OCI-LY7 (cell line): ENCODE data around the gene GBF1. TPM values are rescaled to one million over a fixed set of nuclear protein-coding genes. Genes with fewer than 3 reads are reported as not detected.
A peak's percentile ranks its signal among the peaks of the same experiment; 100 is the strongest.

Experiments used
- BruUV-seq: library from RNA; stranded (reverse); fragments of 400-500 nt; replicated peaks from 2 replicates; lab custom pipeline; 2021; lab: Mats Ljungman, UMichigan
- CTCF ChIA-PET: fragments of 300-600 bp; sonication (Branson Sonifier 250); formaldehyde crosslinking; loops from one replicate; lab custom pipeline; 2022; ENCODE audit warnings: antibody characterized with exemption; ENCODE audit not compliant: unreplicated experiment; lab: Charles Lee
- POLR2A ChIA-PET: fragments of 300-600 bp; sonication (Branson Sonifier 250); formaldehyde crosslinking; loops from one replicate; lab custom pipeline; 2022; ENCODE audit warnings: antibody characterized with exemption; lab: Charles Lee
- DNase-seq: peaks from one replicate; pipeline ENCODE4 v3.0.0-alpha.2; 2015; ENCODE audit warnings: low spot score
- H2AFZ ChIP-seq: fragments of 200-600 bp; sonication (generic), shearing (Covaris generic); 2 replicates; pipeline ENCODE4 v1.6.1; 2014; ENCODE audit warnings: mild to moderate bottlenecking, antibody characterized with exemption, low read length, moderate library complexity
- H3K27ac ChIP-seq: fragments of 200-600 bp; sonication (generic); 2 replicates; pipeline ENCODE4 v1.5.1; 2014; ENCODE audit warnings: mixed run types, low read depth, mild to moderate bottlenecking, moderate library complexity, low read length, inconsistent platforms; ENCODE audit not compliant: poor library complexity, severe bottlenecking
- H3K36me3 ChIP-seq: fragments of 200-600 bp; sonication (generic); 2 replicates; pipeline ENCODE4 v1.6.1; 2014; ENCODE audit warnings: mild to moderate bottlenecking, antibody characterized with exemption, low read length, moderate library complexity, mixed read lengths; ENCODE audit not compliant: insufficient read depth
- H3K4me1 ChIP-seq: fragments of 200-600 bp; sonication (generic); 2 replicates; pipeline ENCODE4 v1.5.1; 2014; ENCODE audit warnings: mild to moderate bottlenecking, low read length; ENCODE audit not compliant: insufficient read depth, poor library complexity, severe bottlenecking
- H3K4me2 ChIP-seq: fragments of 200-600 bp; sonication (generic); 2 replicates; pipeline ENCODE4 v1.6.1; 2014; ENCODE audit warnings: mild to moderate bottlenecking, low read length
- H3K4me3 ChIP-seq: fragments of 200-600 bp; sonication (generic); 2 replicates; pipeline ENCODE4 v1.5.1; 2014; ENCODE audit warnings: mild to moderate bottlenecking, low read depth, low read length; ENCODE audit not compliant: poor library complexity, severe bottlenecking
- H3K79me2 ChIP-seq: fragments of 200-600 bp; sonication (generic); 2 replicates; pipeline ENCODE4 v1.6.1; 2016; ENCODE audit warnings: low read depth, mild to moderate bottlenecking, low read length, moderate library complexity, mixed read lengths; ENCODE audit not compliant: insufficient read depth
- H3K9me2 ChIP-seq: fragments of 200-600 bp; sonication (generic); 2 replicates; pipeline ENCODE4 v1.6.1; 2016; ENCODE audit warnings: mild to moderate bottlenecking, low read length, mixed read lengths; ENCODE audit not compliant: insufficient read depth
- H3K9me3 ChIP-seq: fragments of 200-600 bp; sonication (generic); 2 replicates; pipeline ENCODE4 v1.6.1; 2014; ENCODE audit warnings: mild to moderate bottlenecking, mixed run types, low read length, mixed read lengths
- H4K20me1 ChIP-seq: fragments of 200-600 bp; sonication (generic); 2 replicates; pipeline ENCODE4 v1.6.1; 2014; ENCODE audit warnings: mild to moderate bottlenecking, antibody characterized with exemption, low read length, moderate library complexity, mixed read lengths; ENCODE audit not compliant: insufficient read depth
- EZH2phosphoT487 ChIP-seq: fragments of 200-600 bp; sonication (generic); IDR thresholded peaks from 2 replicates; pipeline ENCODE4 v1.6.1; 2018; ENCODE audit warnings: low read depth, borderline replicate concordance, mild to moderate bottlenecking, mixed run types, antibody characterized with exemption, low read length, moderate library complexity, mixed read lengths
- intact Hi-C: fragments of 100-400 bp; cut with micrococcal nuclease; formaldehyde crosslinking; loops from one replicate; pipeline ENCODE4 v1.10.0; 2022; ENCODE audit not compliant: unreplicated experiment
- total RNA-seq, 2 experiments: library from RNA; depleted of rRNA in 1 of 2; stranded (reverse); fragments of >200 nt in 1 of 2; shearing (Covaris generic) in 1 of 2; gene quantifications; 2 replicates each; pipeline ENCODE4 v1.2.3, GENCODE V29; 2014 to 2022
- TF ChIP-seq, protein P1 (sequence below): fragments of 200-600 bp; sonication (generic); conservative IDR thresholded peaks from 2 replicates; pipeline ENCODE4 v1.5.1; 2014; ENCODE audit warnings: mild to moderate bottlenecking, antibody characterized with exemption, low read length, moderate library complexity, mixed read lengths

GBF1 gene
- total RNA-seq, 2 experiments from 2014 or later = 17.8 to 33.4 TPM

GRCh38 chr10:102400076-102400475 lies 154.7 kb downstream of the GBF1 start:
- BruUV-seq = no TSS peak
- POLR2A ChIA-PET = interaction anchor here (1.0 to 1.6 kb wide), 2 partner anchors 21 to 104 kb away, joined by 3 to 5 read pairs; partner anchors contain the start of genes FBXL15 and SUFU
- TF ChIP-seq, protein P1, sequence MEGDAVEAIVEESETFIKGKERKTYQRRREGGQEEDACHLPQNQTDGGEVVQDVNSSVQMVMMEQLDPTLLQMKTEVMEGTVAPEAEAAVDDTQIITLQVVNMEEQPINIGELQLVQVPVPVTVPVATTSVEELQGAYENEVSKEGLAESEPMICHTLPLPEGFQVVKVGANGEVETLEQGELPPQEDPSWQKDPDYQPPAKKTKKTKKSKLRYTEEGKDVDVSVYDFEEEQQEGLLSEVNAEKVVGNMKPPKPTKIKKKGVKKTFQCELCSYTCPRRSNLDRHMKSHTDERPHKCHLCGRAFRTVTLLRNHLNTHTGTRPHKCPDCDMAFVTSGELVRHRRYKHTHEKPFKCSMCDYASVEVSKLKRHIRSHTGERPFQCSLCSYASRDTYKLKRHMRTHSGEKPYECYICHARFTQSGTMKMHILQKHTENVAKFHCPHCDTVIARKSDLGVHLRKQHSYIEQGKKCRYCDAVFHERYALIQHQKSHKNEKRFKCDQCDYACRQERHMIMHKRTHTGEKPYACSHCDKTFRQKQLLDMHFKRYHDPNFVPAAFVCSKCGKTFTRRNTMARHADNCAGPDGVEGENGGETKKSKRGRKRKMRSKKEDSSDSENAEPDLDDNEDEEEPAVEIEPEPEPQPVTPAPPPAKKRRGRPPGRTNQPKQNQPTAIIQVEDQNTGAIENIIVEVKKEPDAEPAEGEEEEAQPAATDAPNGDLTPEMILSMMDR = no peak
- TF ChIP-seq EZH2phosphoT487 = no peak
- CTCF ChIA-PET = interaction anchor here (0.8 to 1.3 kb wide), 3 partner anchors 20 to 230 kb away, joined by 3 to 4 read pairs (median 4); partner anchors contain the start of gene FBXL15
- no peak overlapping the region for H2AFZ ChIP-seq
- intact Hi-C loops = no loop called here
- H4K20me1 ChIP-seq = no peaks in the 10 kb centered on the region
- H3K36me3 ChIP-seq = peaks cover 43% of the 10 kb centered on the region
- DNase-seq = no peak
- H3K9me3 ChIP-seq = no peaks in the 10 kb centered on the region
- no peaks in the 10 kb centered on the region for H3K9me2 ChIP-seq
- H3K79me2 ChIP-seq = peaks cover 9% of the 10 kb centered on the region; the same call in 1 of the 2 replicates
- no peak overlapping the region for H3K27ac ChIP-seq
- H3K4me2 ChIP-seq = peak overlapping the region; percentile 67; the same call in 1 of the 2 replicates
- peak overlapping the region; percentile 59 for H3K4me3 ChIP-seq
- peaks cover 21% of the 10 kb centered on the region for H3K4me1 ChIP-seq

- TF ChIP-seq EZH2phosphoT487 = no peak
- H3K27ac ChIP-seq = no peak overlapping the region
- no peaks in the 10 kb centered on the region for H3K9me2 ChIP-seq
- ChIA-PET CTCF (interaction anchor here (1.3 kb wide), 1 partner anchor 231 kb away, joined by 4 read pairs; no protein-coding TSS in a partner anchor), POLR2A (interaction anchor here (1.0 kb wide), 1 partner anchor 103 kb away, joined by 3 read pairs; the partner anchor contains the start of gene SUFU)
- peaks cover 43% of the 10 kb centered on the region for H3K36me3 ChIP-seq
- no peak overlapping the region for H3K4me2 ChIP-seq
- BruUV-seq = no TSS peak
- intact Hi-C loops = no loop called here
- no peak for DNase-seq
- peaks cover 21% of the 10 kb centered on the region for H3K4me1 ChIP-seq
- H3K9me3 ChIP-seq = no peaks in the 10 kb centered on the region
- H3K79me2 ChIP-seq = peaks cover 9% of the 10 kb centered on the region; the same call in 1 of the 2 replicates
- H3K4me3 ChIP-seq = no peak overlapping the region
- H2AFZ ChIP-seq = no peak overlapping the region
- H4K20me1 ChIP-seq = no peaks in the 10 kb centered on the region
These were observed 155.4 kb downstream of the GBF1 start for GRCh38 chr10:102400598-102401341.

GRCh38 chr10:102401342-102401654 lies 156.0 kb downstream of the GBF1 start:
- CTCF ChIA-PET = no interaction called here
- POLR2A ChIA-PET = no interaction called here
- H3K79me2 ChIP-seq = peaks cover 3% of the 10 kb centered on the region; the same call in 1 of the 2 replicates
- intact Hi-C loops = no loop called here
- H3K9me2 ChIP-seq = no peaks in the 10 kb centered on the region
- BruUV-seq = no TSS peak
- H3K4me1 ChIP-seq = peaks cover 18% of the 10 kb centered on the region
- TF ChIP-seq EZH2phosphoT487 = no peak
- TF ChIP-seq, protein P1 = no peak
- DNase-seq = no peak
- H3K27ac ChIP-seq = no peak overlapping the region
- H3K9me3 ChIP-seq = no peaks in the 10 kb centered on the region
- H3K36me3 ChIP-seq = peaks cover 43% of the 10 kb centered on the region
- H3K4me2 ChIP-seq = no peak overlapping the region
- H2AFZ ChIP-seq = no peak overlapping the region
- H4K20me1 ChIP-seq = no peaks in the 10 kb centered on the region
- no peak overlapping the region for H3K4me3 ChIP-seq
